Measurements from ENCODE around the gene ZNF441. TPM values are rescaled to one million over a fixed set of nuclear protein-coding genes. Genes with fewer than 3 reads are reported as not detected.

ZNF441 gene
- total RNA-seq, 1 experiment from 2014 or later, result 0.85 TPM

- H3K9me3 Mint-ChIP-seq, result no peaks in the 10 kb centered on the region; a peak in 3 of 5 replicates
- H4K20me1 ChIP-seq (ENCODE audit: control insufficient read depth, insufficient read depth, insufficient read length), result peaks cover 2% of the 10 kb centered on the region
- no peaks in the 10 kb centered on the region for H3K9me3 ChIP-seq (ENCODE audit: control insufficient read depth, low read depth, low read length)
- H3K79me1 ChIP-seq (ENCODE audit: insufficient read depth, low read depth, low read length, poor library complexity, severe bottlenecking), result no peaks in the 10 kb centered on the region
- no peak overlapping the region for H2BK5ac ChIP-seq (ENCODE audit: insufficient read length, low read length)
- H2BK12ac ChIP-seq (ENCODE audit: insufficient read length, low read depth, low read length), result no peak overlapping the region
- H3T11ph ChIP-seq (ENCODE audit: low read length), result no peak overlapping the region
- H3K4me2 ChIP-seq (ENCODE audit: insufficient read depth, insufficient read length, low read length), result no peak overlapping the region
- WGBS (ENCODE audit: extremely low coverage, insufficient read length, low lambda C conversion rate), result no CpG with 5 or more reads among the region's 2 CpGs
- no peak overlapping the region for H3K4ac ChIP-seq (ENCODE audit: low read depth, low read length)
- peaks cover 16 to 19% of the 10 kb centered on the region in 2 experiments for H3K4me1 Mint-ChIP-seq
- H4K8ac ChIP-seq (replicated peaks; ENCODE audit: insufficient read length, low read depth, low read length), result no peak overlapping the region
- H3K23ac ChIP-seq (ENCODE audit: insufficient read length, low read depth, low read length), result no peak overlapping the region
- H3K27me3 Mint-ChIP-seq (ENCODE audit: low read depth), result peaks cover 77% of the 10 kb centered on the region
- H4K5ac ChIP-seq (ENCODE audit: insufficient read length, low read depth, low read length), result no peak overlapping the region
- peaks cover 0 to 4% (median 2%) of the 10 kb centered on the region in 3 experiments; a peak in 2 of 7 replicates for H3K36me3 Mint-ChIP-seq (ENCODE audit: insufficient read depth in 1 of 3, low read depth in 3 of 3)
- no peak overlapping the region for H3K56ac ChIP-seq (ENCODE audit: insufficient read length, low read depth, low read length)
- H3K14ac ChIP-seq (ENCODE audit: insufficient read depth, low read length), result no peak overlapping the region
- TF ChIP-seq, protein P1, sequence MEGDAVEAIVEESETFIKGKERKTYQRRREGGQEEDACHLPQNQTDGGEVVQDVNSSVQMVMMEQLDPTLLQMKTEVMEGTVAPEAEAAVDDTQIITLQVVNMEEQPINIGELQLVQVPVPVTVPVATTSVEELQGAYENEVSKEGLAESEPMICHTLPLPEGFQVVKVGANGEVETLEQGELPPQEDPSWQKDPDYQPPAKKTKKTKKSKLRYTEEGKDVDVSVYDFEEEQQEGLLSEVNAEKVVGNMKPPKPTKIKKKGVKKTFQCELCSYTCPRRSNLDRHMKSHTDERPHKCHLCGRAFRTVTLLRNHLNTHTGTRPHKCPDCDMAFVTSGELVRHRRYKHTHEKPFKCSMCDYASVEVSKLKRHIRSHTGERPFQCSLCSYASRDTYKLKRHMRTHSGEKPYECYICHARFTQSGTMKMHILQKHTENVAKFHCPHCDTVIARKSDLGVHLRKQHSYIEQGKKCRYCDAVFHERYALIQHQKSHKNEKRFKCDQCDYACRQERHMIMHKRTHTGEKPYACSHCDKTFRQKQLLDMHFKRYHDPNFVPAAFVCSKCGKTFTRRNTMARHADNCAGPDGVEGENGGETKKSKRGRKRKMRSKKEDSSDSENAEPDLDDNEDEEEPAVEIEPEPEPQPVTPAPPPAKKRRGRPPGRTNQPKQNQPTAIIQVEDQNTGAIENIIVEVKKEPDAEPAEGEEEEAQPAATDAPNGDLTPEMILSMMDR (conservative IDR thresholded peaks at IDR 0.05), result no peak
- H3K4me3 Mint-ChIP-seq, result peak overlapping the region in 1 of 2 experiments; percentile 64; a peak in 2 of 5 replicates
- no peak overlapping the region for H2BK120ac ChIP-seq (ENCODE audit: low read depth, low read length, poor library complexity, severe bottlenecking)
- H2BK15ac ChIP-seq (ENCODE audit: low read depth, low read length), result no peak overlapping the region
- H2BK20ac ChIP-seq (ENCODE audit: low read depth, low read length, poor library complexity, severe bottlenecking), result no peak overlapping the region
- H3K27ac ChIP-seq (ENCODE audit: insufficient read length, low read depth, low read length), result no peak overlapping the region
- H2AK5ac ChIP-seq (ENCODE audit: insufficient read length, low read length), result no peak overlapping the region
- DNase-seq, result no peak
- H2AFZ ChIP-seq (ENCODE audit: low read length), result no peak overlapping the region
- peaks cover 14% of the 10 kb centered on the region; the same call in 1 of the 2 replicates for H3K27me3 ChIP-seq (ENCODE audit: insufficient read depth, low read length)
- H3K18ac ChIP-seq (ENCODE audit: insufficient read length, low read depth, low read length), result no peak overlapping the region
- H3K27ac Mint-ChIP-seq, result no peak overlapping the region
- no peak overlapping the region for H4K91ac ChIP-seq (ENCODE audit: insufficient read length, low read depth, low read length)
- H3K9ac ChIP-seq (ENCODE audit: extremely low read depth, insufficient read length, low read length), result no peak overlapping the region
- no peaks in the 10 kb centered on the region; the same call in 1 of the 2 replicates for H3K4me1 ChIP-seq (ENCODE audit: insufficient read depth, low read length)
- H3K79me2 ChIP-seq (ENCODE audit: insufficient read depth, low read length), result no peaks in the 10 kb centered on the region
- H3K23me2 ChIP-seq (ENCODE audit: insufficient read length, low read depth, low read length, poor library complexity, severe bottlenecking), result peaks cover 11% of the 10 kb centered on the region
These were observed 30.1 kb upstream of the ZNF441 start for GRCh38 chr19:11736696-11737095.
